Activated T-cell treated with anti-CD3 and anti-CD28 coated beads, Interleukin-2, amount 50 U/mL, for 48 hours (primary cell): ENCODE measurements around the gene ERF.

ENCODE experiments used
- DNase-seq, 2 experiments: peaks; one replicate each; pipeline ENCODE4 v3.0.0-alpha.2; 2020

The ERF gene

GRCh38 chr19:42208612-42209011 lies 46.3 kb downstream of the ERF start:
- no peak for DNase-seq

- no peak for DNase-seq
These were observed 47.1 kb downstream of the ERF start for GRCh38 chr19:42207767-42208271.

DNA sequence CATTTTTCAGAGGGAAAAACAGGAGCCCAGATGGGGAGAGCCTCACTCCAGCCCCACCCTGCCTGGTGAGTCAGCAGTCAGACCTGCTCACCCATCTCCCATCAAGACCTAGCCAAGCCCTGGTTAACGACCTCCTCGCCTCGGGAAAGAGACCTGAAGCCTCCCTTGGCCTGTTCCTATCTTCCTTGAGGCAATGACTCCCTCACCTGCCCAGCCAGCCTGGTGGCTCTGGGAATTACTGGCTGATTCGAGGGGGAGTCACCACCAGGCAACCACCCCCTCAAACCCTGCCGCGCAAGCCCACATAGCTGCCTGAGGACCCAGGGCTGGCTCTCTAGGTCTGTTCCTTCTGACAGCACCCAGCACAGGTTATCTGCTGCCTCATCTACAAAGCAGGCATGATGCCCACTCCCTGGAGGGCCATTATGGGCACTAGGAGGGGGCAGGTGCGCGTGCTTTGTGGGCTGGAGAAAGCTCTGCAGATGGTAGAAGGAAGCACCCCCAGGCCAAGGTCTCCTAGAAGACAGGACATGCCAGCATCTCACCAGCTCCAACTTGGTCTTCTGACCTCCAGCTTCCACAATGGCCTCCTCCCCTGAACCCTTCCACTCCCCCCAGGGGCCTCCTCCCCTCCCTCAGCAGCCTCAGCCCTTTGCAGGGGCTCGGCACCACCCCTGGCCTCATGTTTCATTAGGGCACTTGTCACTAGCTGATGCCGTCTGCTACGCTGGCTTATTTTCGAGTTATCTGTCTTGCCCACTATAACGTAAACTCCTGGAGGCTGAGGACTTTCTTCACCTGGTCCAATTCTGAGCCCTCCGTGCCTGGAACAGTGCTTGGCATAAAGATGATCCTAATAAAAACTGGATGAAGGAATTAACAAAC lies 47.8 kb downstream of the ERF start:
- no peak for DNase-seq

DNA sequence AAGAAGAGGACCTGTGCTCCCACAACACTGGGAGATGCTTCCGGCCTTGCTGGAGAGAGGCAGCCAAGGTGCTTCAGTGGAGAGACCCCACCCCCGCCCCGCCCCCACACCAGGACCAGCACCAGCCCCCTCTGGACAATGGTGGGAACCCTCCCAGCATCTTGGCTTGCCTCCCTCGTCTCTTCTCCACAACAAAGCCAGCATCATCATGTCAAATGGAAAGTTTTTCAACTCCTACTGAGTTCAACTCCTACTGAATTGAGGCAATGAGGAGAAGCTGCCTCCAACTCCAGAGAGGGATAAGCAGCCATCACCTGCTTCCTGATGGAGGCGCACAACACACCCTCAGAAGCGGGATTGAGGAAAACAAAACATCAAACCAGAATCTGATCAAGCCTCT lies 50.3 kb downstream of the ERF start:
- no peak for DNase-seq

DNA sequence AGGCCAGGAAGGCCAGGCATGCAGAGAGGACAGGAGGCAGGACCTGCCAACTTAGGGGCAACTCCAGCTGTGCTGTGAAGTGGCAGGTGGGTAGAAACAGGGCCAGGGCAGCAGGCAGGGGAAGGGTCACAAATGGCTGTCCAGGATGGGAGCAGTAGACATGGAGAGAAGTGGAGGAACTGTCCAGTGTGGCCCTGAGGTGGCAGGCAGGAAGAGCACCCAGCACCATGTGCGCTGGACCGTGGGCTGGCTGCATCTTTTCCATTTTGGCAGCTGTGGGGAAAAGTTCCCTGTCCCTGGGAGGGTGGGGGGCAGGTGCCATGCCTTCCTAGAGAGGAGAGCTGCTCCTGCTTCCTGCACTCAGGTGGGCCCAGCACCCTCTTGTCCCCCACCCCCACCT lies 51.2 kb downstream of the ERF start:
- DNase-seq: no peak

DNA sequence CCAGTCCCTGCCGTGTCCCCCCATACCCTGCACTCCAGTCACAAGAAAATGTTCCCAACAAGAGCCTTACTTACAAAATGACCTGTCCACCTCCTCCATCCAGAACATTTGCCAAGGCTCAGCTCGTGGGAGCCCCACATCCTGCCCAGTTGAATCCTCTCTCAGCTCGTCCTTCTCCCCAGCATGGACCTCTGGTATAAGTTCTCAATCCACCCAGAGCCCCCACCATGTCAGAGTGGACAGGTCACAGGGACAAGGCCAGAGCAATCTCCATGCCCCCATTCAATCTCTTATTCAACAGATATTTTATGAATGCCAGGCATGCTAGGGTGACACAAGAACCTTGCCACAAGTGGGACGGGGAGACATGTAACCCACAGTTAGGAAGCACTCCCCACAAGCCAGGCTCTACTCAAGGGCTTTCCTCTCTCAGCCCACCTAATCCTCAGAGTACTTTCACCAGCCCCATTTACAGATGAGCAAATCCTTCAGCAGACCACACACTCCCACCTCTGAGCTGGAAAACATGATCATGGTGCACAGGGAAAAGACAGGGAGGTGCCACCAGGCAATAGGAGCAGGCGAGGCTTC lies 52.5 kb downstream of the ERF start:
- DNase-seq: no peak

GRCh38 chr19:42201489-42202289 lies 53.2 kb downstream of the ERF start:
- peak in 1 of 2 experiments; percentile 59 for DNase-seq

DNA sequence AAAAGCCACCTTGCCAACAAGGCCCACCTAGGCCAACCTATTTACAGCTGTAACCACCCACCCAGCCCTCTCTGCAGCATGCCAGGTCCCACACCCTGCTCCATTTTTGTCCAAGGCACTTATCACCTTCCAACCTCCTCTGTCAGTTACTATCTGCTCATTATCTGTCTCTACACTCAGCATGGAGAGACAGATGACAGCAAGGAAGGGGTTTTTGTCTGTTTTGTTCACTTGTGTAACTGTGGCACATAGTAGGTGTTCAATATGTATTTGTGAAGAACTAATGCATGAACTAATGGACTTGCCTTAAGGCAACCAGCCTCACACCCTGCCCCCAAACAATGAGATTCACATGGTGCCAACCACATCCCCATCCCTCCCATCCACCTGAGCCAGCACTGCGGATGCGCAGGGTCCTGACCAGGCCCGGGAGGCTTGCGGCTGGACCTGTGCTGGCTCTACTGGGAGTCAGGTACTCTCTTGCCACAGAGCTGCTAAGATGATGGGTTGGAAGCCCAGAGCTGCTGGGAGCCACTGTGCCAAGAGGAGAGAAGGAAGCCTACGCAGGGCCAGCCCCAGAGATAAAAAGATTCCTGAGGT lies 54.7 kb downstream of the ERF start:
- no peak for DNase-seq

- DNase-seq: peak; percentile 70 to 75
These were observed 55.4 kb downstream of the ERF start for GRCh38 chr19:42199440-42200115.

DNA sequence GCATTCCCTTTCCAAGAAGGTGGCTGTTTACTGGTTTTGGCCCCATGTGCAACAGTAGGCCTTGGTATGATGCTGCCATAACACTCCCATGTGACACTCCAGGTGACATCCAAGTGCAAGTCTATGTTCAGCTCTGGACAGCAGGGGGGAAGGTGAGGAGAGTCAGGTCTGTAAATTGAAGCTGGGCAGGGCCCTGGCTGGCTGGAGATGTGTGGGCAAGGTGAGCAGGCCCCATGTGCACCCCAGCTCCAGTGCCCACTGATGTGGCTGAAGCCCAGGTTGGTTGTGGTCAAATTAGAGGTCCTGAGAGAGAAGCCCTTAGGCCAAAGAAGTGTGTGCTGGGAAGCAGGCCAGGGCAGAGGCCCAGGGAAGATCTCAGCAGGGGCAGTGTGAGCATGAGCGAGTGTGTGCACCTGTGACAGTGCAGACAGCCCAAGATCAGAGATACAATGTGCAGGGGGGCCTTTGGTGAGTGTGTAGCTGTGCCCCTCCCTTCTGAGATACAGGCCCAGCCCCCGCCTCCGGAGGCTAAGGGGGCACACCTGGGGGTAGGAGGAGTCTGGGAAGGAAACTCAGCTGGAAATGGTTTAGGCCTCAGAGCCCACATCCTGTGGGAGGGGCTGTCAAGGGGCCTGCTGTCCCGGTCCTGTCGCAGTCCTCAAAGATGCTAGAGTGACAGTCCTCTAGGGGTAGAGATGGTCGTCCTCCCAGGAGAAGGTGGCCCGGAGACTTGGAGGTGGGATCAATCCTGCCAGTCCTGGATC lies 56.1 kb downstream of the ERF start:
- DNase-seq: peak; percentile 60 to 67
